ENCODE measurements around the gene TCF12. TPM values are rescaled to one million over a fixed set of nuclear protein-coding genes. Genes with fewer than 3 reads are reported as not detected.
"Not testable (repeated sequence)": the region's sequence is repeated elsewhere in the genome, so short reads cannot be mapped to it uniquely, and the experiment has no call there.

TCF12 gene
- polyA plus RNA-seq, 12 donors = 103 to 161 (median 152) TPM; not detected in 1

DNA sequence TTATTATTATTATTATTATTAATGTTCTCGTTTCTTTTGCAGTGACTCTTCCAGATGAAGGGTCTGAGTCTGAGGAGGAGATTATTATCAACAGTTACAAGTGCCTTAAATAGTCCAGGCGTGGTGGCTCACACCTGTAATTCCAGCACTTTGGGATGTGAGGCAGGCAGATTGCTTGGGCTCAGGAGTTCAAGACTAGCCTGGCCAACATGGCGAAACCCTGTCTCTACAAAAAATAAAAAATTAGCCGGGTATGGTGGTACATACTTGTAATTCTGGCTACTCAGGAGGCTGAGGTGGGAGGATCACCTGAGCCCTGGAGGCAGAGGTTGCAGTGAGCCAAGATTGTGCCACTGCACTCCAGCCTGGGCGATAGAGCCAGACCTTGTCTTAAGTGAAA is 96.5 kb downstream of the TCF12 start:
- not testable (repeated sequence) for DNase-seq

DNA sequence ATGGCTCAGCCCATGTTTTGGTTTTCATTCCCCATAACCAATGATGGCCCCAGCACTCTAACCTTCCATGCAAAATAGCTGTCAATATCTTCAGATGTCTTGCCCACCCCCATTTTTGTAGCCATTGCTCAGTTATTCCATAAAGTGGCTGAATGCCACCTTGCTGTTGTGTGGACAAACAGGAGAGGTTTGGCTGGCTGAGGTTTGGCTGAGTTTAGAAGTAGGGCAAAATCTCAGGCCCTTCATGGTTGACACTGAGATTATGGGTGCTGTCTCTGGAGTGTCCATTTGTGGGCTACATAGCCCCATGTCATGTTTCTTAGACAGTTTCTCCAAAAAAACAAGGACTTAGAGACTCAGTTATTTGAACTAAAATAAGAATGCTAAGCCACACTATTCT is 96.9 kb downstream of the TCF12 start:
- no peak for DNase-seq

- no peak for DNase-seq
These were observed 97.5 kb downstream of the TCF12 start for GRCh38 chr15:57015897-57016296.

GRCh38 chr15:57017024-57017423 is 98.6 kb downstream of the TCF12 start:
- no peak for DNase-seq

- DNase-seq = no peak
These were observed 99.7 kb downstream of the TCF12 start for GRCh38 chr15:57018151-57018550.

DNA sequence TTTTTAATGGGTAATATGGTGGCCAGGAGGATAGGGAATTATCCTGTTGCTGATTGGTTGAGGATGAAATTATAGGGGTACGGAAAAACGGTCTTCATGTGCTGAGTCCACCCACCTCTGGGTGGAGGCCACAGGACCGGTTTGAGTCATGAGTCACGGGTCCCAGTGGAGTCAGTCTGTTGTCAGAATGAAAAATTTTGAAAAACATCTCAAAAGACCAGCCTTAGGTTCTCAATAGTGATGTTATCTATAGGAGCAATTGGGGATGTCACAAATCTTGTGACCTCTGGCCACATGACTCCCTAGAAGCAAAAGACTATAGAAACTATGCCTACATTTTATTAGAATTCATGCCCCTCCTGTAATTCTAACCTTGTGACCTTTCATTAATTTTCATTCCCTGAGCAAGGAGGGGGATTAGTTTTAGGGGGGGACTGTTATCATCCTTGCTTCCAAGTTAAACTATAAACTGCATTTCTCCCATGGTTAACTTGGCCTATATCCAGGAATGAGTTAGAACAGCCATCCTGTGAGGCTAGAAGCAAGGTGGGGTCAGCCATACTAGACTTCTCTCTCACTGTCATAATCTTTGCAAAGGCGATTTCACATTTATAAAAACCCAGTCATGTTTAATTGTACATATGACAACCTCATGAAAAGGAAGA is 101.2 kb downstream of the TCF12 start:
- no peak for DNase-seq

DNA sequence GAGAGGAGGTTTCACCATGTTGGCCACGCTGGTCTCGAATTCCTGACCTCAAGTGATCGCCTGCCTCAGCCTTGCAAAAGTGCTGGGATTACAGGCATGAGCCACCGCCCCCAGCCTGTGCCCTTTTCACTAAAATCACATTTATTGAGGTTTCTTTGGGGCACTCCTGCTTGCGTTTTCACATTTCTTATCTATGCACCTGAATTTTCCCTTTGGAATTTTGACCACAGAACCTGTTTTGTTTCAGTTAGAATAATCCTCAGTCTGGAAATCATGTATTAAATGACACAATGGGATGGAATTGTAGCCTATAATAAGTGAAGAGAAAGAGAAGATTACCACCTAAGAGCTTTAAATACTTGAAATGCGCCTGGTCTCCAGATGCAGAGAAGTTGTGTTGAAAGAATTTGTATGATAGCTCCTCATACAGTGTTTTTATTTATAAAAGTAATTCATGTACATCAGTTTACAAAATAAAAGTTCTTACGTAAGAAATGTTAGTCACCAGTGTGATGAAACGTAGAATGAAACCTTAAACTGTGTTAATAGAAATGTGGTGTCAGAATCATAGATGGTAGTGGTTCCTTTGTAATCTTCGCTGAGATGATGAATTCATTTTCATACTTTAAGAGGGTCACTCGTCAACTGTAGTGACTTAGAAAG is 107.0 kb downstream of the TCF12 start:
- no peak for DNase-seq

DNA sequence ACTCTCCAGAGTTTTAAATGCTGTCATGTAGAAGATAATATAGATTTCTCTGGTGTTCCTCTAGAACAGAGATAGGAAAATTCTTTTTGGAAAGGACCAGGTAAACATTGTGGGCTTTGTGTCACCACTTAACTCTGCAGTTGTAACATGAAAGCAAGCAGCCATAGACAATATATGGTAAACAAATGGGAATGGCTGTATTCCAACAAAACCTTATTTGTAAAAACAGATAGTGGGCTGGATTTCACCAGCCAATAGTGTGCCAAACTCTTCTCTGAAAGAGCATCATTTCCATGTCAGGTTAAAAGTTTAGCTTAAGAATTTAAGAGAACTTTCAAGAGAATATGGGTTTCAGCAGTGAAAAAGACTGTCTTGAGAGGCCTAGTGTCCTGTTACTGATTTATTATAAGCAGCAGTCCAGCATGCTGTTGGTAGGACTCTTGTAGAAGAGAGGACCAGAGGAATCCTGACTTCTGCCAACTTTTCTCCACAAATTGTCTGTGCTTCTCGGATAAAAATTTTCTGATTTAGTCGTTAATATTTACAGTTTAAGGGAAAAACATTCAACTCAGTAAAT is 107.7 kb downstream of the TCF12 start:
- DNase-seq = peak; percentile 17

- DNase-seq = no peak
These were observed 109.2 kb downstream of the TCF12 start for GRCh38 chr15:57027596-57027995.

DNA sequence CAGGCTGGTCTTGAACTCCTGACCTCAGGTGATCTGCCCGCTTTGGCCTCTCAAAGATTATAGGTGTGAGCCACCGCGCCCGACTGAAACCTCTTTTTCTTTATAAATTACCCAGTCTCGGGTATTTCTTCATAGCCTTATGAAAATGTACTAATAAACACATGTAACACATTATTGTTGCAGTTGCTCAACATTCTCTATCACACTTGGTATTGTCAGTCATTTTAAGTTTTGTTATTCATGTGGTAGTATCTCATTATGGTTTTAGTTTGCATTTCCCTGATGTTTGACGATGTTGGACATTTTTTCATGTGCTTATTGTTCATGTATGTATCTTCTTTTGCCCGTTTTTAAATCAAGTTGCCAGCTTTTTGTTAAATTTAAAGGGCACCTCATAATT is 109.7 kb downstream of the TCF12 start:
- no peak for DNase-seq

DNA sequence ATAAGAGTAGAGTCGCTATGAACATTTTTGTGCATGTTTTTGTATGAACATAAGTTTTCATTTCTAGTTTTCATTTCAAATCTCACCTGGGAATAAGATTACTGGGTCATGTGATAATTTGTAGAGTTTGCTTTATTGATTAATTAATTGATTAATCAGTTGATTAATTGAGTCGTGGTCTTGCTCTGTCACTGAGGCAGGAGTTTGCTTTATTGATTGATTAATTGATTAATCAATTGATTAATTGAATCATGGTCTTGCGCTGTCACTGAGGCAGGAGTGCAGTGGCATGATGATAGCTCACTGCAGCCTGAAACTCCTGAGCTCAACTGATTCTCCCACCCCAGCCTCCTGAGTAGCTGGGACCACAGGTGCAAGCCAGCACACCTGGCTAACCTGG is 111.6 kb downstream of the TCF12 start:
- no peak for DNase-seq

GRCh38 chr15:57031082-57031481 is 112.6 kb downstream of the TCF12 start:
- DNase-seq = no peak

GRCh38 chr15:57031605-57032004 is 113.2 kb downstream of the TCF12 start:
- peak; percentile 44 for DNase-seq

GRCh38 chr15:57032338-57032737 is 113.9 kb downstream of the TCF12 start:
- DNase-seq = no peak

DNA sequence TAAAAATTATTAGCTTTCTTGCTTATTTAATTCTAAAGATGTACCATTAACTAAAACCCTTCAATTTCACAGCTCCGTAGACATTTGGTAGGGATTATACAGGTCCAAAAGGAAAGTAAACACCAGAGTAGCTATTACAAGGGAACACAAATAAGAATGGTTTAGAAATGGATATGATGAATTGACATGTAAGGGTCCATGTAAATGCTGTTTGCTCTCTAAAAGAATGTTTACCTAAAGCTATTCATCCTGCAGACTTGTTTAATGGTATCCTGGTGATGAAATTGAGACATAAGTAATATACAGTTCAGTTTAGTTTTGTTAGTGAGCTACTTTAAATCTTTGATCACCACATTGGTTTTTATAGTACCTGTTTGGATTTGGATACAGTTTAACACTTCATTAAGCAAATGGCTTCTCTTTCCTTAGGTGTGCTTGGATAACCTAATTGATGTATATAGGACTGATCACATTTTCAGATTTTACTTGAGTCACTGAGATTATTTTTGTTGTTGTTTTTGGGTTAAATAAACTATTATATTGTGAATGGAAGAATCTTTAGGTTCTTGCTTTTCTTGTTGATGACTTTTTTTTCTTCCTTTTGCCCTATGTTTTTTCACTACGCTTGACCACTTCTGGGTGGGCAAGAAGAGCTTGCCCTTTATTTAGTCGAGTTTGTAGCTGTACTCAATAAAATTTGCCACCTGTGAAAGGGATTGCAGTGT is 115.4 kb downstream of the TCF12 start:
- no peak for DNase-seq

GRCh38 chr15:57034613-57035012 is 116.2 kb downstream of the TCF12 start:
- DNase-seq = no peak

GRCh38 chr15:57035664-57036063 is 117.2 kb downstream of the TCF12 start:
- no peak for DNase-seq

DNA sequence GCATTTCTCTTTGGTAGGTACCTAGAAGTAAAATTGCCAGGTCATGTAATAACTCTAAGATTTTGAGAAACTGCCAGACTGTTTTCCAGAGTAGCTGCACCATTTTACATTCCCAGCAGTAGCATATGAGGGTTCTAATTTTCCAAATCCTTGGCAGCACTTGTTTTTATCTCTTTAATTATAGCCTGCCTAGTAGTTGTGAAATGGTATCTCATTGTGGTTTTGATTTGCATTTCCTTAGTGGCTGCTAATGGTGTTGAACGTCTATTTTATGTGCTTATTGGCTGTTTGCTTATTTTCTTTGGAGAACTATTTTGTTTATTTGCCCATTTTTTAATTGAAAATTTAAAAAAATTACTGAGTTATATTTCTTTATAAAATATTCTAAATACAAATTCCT is 117.9 kb downstream of the TCF12 start:
- DNase-seq = no peak

- no peak for DNase-seq
These were observed 119.1 kb downstream of the TCF12 start for GRCh38 chr15:57037548-57037947.

DNA sequence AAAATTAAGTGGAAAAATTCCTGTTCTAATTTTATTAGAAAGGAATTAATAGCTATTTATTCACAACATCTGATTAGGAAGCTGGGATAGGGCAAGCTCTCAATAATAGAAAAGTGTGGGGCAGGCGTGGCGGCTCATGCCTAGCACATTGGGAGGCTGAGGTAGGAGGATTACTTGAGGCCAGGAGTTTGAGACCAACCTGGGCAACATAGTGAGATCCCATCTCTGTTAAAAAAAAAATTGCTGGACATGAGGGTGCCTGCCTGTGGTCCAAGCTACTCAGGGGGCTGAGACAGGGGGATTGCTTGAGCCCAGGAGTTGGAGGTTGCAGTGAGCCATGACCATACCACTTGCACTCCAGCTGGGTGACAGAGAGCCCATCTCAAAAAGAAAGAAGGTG is 119.6 kb downstream of the TCF12 start:
- DNase-seq = no peak

DNA sequence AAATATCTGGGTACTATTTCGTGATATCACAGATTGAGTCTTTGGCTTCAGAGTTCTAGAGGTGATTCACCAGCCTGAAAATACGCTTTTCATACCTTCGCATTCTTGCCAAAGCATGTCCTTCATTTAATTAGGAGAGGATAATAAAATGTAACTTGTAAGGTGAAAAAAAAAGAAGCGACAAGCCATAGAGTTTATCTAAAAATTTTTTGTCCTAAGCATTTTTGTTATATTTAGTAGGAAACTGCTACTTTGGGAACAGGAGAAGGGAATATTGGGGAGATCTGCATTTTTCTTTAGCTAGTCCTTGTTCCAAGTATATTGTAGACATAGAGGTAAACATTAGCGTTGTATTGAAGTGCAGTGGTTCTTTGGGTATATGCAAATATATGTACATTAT is 120.1 kb downstream of the TCF12 start:
- DNase-seq = no peak

- DNase-seq = no peak
These were observed 123.0 kb downstream of the TCF12 start for GRCh38 chr15:57041416-57041815.
